GM12865 (cell line): Measurements from ENCODE around the gene SLC9A9.

Experiments used
- DNase-seq: peaks from one replicate; pipeline ENCODE4 v3.0.0; 2010; ENCODE audit warnings: low read depth
- H3K4me3 ChIP-seq: 2 replicates; pipeline ENCODE4 v1.5.1; 2011; ENCODE audit warnings: mild to moderate bottlenecking, low read depth, low read length, control low read depth
- TF ChIP-seq, protein P1 (sequence below): IDR thresholded peaks from 2 replicates; pipeline ENCODE4 v1.5.1; 2011; ENCODE audit warnings: low read length, control low read depth, low read depth, inconsistent platforms; ENCODE audit not compliant: insufficient read depth; ENCODE audit errors: missing control alignments

Gene SLC9A9

DNA sequence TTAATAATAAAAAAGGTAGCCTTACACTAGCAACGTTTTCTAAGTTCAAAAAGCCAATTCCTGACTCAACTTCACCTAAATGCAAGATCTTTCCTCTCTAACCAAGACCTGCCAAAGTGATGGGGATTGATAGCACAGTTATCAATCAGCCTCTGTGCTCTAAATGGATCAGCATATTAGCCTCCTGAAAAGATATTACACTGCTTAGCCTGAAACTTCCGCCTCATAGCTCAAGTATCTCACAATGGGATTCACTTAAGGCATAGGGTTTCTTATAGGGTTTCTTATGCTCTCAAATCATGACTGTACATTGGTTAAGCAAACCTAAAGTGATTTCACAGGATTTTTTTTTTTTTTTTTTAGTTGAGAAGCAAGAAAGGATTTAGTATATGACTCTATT, 436 bp upstream of the SLC9A9 start:
- TF ChIP-seq, protein P1, sequence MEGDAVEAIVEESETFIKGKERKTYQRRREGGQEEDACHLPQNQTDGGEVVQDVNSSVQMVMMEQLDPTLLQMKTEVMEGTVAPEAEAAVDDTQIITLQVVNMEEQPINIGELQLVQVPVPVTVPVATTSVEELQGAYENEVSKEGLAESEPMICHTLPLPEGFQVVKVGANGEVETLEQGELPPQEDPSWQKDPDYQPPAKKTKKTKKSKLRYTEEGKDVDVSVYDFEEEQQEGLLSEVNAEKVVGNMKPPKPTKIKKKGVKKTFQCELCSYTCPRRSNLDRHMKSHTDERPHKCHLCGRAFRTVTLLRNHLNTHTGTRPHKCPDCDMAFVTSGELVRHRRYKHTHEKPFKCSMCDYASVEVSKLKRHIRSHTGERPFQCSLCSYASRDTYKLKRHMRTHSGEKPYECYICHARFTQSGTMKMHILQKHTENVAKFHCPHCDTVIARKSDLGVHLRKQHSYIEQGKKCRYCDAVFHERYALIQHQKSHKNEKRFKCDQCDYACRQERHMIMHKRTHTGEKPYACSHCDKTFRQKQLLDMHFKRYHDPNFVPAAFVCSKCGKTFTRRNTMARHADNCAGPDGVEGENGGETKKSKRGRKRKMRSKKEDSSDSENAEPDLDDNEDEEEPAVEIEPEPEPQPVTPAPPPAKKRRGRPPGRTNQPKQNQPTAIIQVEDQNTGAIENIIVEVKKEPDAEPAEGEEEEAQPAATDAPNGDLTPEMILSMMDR: no peak
- DNase-seq: no peak
- peak overlapping the region; percentile 99 for H3K4me3 ChIP-seq

DNA sequence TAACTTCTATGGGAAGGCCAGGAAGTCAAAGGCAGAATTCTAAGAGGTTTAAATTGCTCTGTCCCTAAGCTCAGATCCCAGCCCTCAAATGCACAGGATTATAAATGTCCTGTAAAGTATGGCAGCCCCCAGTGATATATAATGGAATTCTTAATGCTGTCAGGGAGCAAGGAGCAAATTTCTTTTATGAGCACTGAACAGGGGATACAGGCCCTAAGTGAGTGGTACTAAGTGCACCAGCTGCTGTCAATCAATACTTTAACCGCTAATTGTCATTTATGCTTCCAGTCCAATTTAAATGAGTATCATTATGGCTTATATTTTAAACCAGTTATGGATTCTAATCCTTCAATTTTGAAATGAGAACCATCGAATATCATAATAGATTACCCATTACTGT, 4.7 kb downstream of the SLC9A9 start:
- no peak overlapping the region for H3K4me3 ChIP-seq
- no peak for DNase-seq
- TF ChIP-seq, protein P1: no peak

DNA sequence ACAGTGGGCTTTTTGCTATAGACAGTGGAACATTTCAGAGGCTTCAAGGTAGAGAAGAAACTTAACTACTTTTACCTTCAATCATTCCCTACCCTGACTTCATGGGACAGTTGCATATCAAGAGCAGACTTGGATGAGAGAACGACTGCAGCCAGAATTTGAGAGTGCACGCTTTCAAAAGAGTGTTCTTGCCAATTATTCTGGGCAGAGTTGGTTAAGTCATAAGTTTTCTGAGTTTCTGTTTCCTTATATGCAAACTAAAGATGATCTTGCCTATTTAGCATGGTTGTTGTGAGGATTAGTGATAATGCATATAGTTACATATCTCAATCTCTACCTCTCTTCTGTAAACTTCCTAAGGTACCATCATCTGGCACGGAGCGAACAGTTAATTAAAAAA, 7.6 kb downstream of the SLC9A9 start:
- TF ChIP-seq, protein P1: no peak
- no peak overlapping the region for H3K4me3 ChIP-seq

DNA sequence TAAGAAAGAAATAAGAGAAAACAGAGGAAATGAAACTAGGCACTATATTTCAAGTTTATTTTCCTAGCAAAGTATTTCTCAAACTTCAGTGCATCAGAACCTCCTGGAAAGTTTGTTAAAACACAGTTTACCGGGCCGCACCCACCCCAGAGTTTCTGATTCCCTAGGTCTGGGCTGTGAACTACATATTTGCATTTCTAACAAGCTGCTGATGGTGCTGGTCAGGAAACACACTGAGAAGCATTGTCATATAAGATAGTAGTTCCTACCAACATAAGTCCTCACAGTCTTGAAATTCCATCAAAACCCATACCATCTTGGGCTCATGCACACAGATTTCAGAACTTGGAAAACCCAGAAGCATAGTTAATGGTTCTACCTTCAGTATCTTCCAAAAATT, 8.3 kb downstream of the SLC9A9 start:
- no peak for DNase-seq
- TF ChIP-seq, protein P1: no peak
- H3K4me3 ChIP-seq: no peak overlapping the region

More for the DNA sequence above, 7.6 kb downstream of the SLC9A9 start:
- DNase-seq: no peak

DNA sequence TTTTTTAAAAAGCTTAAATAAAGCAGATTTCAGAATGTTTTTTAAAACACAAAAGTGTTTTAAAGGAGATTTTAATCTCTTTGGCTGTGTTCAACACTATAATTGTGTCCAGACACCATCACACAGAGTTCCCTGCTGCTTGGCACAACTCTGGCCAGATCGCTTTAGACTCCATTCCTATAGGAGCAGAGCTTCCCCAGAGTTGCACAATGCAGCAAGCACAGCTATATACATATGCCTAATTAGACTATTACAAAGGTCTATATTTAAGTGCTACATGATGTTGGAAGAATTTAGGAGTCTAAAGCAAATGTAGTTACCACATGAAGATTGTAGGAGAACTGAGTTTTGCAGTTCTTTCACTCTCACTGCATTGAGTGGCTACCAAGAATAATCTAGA, 11.2 kb downstream of the SLC9A9 start:
- no peak for DNase-seq
- no peak overlapping the region for H3K4me3 ChIP-seq
- TF ChIP-seq, protein P1: no peak

DNA sequence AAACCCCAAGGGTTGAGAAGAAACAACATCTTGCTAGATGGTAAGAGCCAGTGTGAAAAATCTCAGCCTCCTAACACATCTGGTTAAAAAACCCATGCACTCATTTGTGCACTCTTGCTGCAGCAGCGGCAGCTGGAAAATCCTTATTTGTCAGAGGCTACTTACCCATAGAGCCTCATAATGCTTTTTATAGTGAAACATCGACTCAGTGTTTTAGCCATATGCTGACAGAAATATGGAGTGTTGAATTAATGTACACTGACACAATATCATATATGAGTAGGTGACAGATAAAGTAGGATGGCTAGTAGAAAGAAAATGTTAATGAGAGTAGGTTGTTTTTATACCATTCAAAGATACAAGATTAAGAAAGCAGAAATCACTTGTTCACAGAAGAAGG, 13.0 kb downstream of the SLC9A9 start:
- H3K4me3 ChIP-seq: no peak overlapping the region
- TF ChIP-seq, protein P1: no peak
- DNase-seq: no peak

DNA sequence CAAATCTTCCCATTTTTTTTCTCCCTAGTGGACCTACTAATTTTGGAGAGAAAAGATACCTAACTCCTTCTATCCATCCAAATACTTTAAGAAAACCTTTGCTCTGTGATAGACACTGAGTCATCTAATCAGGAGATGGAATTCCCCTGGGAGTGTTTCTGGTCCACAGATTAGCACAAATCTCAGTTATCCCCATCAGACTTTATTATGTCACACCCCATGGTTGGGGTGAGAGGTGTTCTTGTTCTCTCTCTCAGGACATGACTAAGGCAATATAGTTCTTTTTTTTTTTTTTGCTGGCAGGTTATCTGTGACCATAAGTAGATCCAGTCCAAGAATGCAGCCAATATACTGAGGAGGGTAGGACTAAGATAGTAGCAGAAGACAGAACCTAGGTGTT, 15.8 kb downstream of the SLC9A9 start:
- peak; percentile 79 for DNase-seq
- TF ChIP-seq, protein P1: no peak
- peak overlapping the region; percentile 47 for H3K4me3 ChIP-seq
